ENCODE results near the gene UBL4B.

UBL4B gene

GRCh38 chr1:110148961-110149360, 36.7 kb downstream of the UBL4B start:
- DNase-seq (ENCODE audit: low spot score), result no peak
- TF ChIP-seq, protein P1, sequence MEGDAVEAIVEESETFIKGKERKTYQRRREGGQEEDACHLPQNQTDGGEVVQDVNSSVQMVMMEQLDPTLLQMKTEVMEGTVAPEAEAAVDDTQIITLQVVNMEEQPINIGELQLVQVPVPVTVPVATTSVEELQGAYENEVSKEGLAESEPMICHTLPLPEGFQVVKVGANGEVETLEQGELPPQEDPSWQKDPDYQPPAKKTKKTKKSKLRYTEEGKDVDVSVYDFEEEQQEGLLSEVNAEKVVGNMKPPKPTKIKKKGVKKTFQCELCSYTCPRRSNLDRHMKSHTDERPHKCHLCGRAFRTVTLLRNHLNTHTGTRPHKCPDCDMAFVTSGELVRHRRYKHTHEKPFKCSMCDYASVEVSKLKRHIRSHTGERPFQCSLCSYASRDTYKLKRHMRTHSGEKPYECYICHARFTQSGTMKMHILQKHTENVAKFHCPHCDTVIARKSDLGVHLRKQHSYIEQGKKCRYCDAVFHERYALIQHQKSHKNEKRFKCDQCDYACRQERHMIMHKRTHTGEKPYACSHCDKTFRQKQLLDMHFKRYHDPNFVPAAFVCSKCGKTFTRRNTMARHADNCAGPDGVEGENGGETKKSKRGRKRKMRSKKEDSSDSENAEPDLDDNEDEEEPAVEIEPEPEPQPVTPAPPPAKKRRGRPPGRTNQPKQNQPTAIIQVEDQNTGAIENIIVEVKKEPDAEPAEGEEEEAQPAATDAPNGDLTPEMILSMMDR (IDR thresholded peaks at IDR 0.05; ENCODE audit: extremely low read depth, missing control alignments), result peak; percentile 12

DNA sequence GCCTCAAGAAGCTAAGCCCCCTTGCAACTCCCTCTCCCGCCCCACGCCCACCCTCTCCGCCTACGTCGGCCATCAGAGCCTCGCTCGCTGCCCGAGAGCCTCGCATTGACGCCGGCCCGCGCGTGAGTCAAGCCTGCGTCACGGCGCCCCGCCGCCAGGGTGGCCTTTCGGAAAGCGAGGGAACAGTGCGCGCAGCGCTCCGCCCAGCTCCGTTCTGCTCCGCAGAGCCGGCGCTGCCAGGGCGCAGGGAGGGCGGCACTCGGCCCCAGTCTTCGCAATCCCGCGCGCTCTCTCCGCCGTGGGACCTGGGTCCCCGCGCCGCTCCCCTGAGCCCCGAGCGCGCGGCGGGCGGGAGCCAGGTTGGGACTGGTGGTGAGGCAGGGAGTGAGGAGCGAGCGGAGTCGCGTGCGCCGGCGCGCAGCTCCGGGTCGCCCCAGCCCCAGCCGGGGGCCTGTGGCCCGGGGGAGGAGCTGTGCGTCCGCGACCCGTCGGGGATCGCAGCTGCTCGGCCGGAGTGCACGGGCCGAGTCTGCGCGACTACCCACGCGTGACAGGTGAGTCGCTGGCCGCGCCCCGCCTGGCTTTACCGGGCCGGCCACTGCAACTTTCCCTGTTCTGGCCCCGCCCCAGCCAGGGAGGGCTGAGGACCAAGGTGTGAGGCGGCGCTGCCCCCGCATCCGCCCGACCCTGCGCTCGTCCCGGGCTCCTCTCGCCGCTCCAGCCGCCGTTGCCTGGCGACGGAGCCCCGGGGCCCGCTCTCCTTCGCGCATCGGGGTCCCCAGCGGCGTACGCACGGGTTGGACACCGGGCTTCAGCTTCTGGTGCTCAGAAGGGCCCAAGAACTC, 38.3 kb downstream of the UBL4B start, which contains the start of gene SLC6A17:
TSS of gene SLC6A17 (plus strand) at position 165 of the 845 bp plus-strand sequence. CDS start 16,436 bp downstream, outside the sequence.
- TF ChIP-seq, protein P1 (IDR thresholded peaks at IDR 0.05; ENCODE audit: extremely low read depth, missing control alignments), result no peak
- no peak for DNase-seq (ENCODE audit: low spot score)

GRCh38 chr1:110151175-110151669, 39.0 kb downstream of the UBL4B start:
- DNase-seq (ENCODE audit: low spot score), result no peak
- TF ChIP-seq, protein P1 (IDR thresholded peaks at IDR 0.05; ENCODE audit: extremely low read depth, missing control alignments), result no peak

- TF ChIP-seq, protein P1 (IDR thresholded peaks at IDR 0.05; ENCODE audit: extremely low read depth, missing control alignments), result no peak
- no peak for DNase-seq (ENCODE audit: low spot score)
Measured at GRCh38 chr1:110152133-110152785, 40.0 kb downstream of the UBL4B start.

GRCh38 chr1:110153407-110153950, 41.2 kb downstream of the UBL4B start:
- no peak for DNase-seq (ENCODE audit: low spot score)
- TF ChIP-seq, protein P1 (IDR thresholded peaks at IDR 0.05; ENCODE audit: extremely low read depth, missing control alignments), result no peak

- DNase-seq (ENCODE audit: low spot score), result peak; percentile 74
- TF ChIP-seq, protein P1 (IDR thresholded peaks at IDR 0.05; ENCODE audit: extremely low read depth, missing control alignments), result no peak
Measured at GRCh38 chr1:110155878-110156522, 43.8 kb downstream of the UBL4B start.
